ENCODE measurements around the gene EIF2S2.

The EIF2S2 gene

GRCh38 chr20:34066476-34067090, 45.5 kb downstream of the EIF2S2 start:
- no peaks in the 10 kb centered on the region for H3K27me3 Mint-ChIP-seq (ENCODE audit: low read depth)
- no peak overlapping the region for H3K27ac Mint-ChIP-seq
- peaks cover 44% of the 10 kb centered on the region for H3K4me1 Mint-ChIP-seq
- peaks cover 5% of the 10 kb centered on the region for H3K36me3 Mint-ChIP-seq (ENCODE audit: low read depth)
- H3K4me3 Mint-ChIP-seq: no peak overlapping the region
- no peak for TF ChIP-seq CTCF (IDR thresholded peaks at IDR 0.05; ENCODE audit: unreplicated experiment in 3 of 3)
- no peaks in the 10 kb centered on the region for H3K9me3 Mint-ChIP-seq

- H3K9me3 Mint-ChIP-seq: no peaks in the 10 kb centered on the region
- H3K4me3 Mint-ChIP-seq: no peak overlapping the region
- H3K27ac Mint-ChIP-seq: no peak overlapping the region
- no peak for TF ChIP-seq CTCF (IDR thresholded peaks at IDR 0.05; ENCODE audit: unreplicated experiment in 3 of 3)
- H3K4me1 Mint-ChIP-seq: peaks cover 51% of the 10 kb centered on the region
- H3K27me3 Mint-ChIP-seq (ENCODE audit: low read depth): no peaks in the 10 kb centered on the region
- H3K36me3 Mint-ChIP-seq (ENCODE audit: low read depth): peaks cover 5% of the 10 kb centered on the region
These were observed 46.8 kb downstream of the EIF2S2 start for GRCh38 chr20:34065260-34065659.

GRCh38 chr20:34064286-34064685, 47.8 kb downstream of the EIF2S2 start:
- H3K9me3 Mint-ChIP-seq: no peaks in the 10 kb centered on the region
- H3K4me3 Mint-ChIP-seq: no peak overlapping the region
- H3K4me1 Mint-ChIP-seq: peaks cover 43% of the 10 kb centered on the region
- H3K36me3 Mint-ChIP-seq (ENCODE audit: low read depth): peaks cover 5% of the 10 kb centered on the region
- no peak overlapping the region for H3K27ac Mint-ChIP-seq
- H3K27me3 Mint-ChIP-seq (ENCODE audit: low read depth): no peaks in the 10 kb centered on the region
- TF ChIP-seq CTCF (IDR thresholded peaks at IDR 0.05; ENCODE audit: unreplicated experiment in 3 of 3): no peak

- Mint-ChIP-seq H3K9me3 (no peaks in the 10 kb centered on the region), H3K27me3 (ENCODE audit: low read depth) (no peaks in the 10 kb centered on the region), H3K27ac (no peak overlapping the region), H3K4me1 (peaks cover 37% of the 10 kb centered on the region), H3K36me3 (ENCODE audit: low read depth) (peaks cover 5% of the 10 kb centered on the region), H3K4me3 (no peak overlapping the region)
- TF ChIP-seq CTCF (IDR thresholded peaks at IDR 0.05; ENCODE audit: unreplicated experiment in 3 of 3): no peak
These were observed 49.2 kb downstream of the EIF2S2 start for GRCh38 chr20:34062570-34063482.

GRCh38 chr20:34061695-34062094, 50.3 kb downstream of the EIF2S2 start:
- TF ChIP-seq CTCF (IDR thresholded peaks at IDR 0.05; ENCODE audit: unreplicated experiment in 3 of 3): no peak
- no peak overlapping the region for H3K4me3 Mint-ChIP-seq
- peaks cover 36% of the 10 kb centered on the region for H3K4me1 Mint-ChIP-seq
- H3K9me3 Mint-ChIP-seq: no peaks in the 10 kb centered on the region
- peaks cover 5% of the 10 kb centered on the region for H3K36me3 Mint-ChIP-seq (ENCODE audit: low read depth)
- H3K27me3 Mint-ChIP-seq (ENCODE audit: low read depth): no peaks in the 10 kb centered on the region
- no peak overlapping the region for H3K27ac Mint-ChIP-seq

Data from nephron (organoid).